ENCODE data around the gene LRP3.

DNA sequence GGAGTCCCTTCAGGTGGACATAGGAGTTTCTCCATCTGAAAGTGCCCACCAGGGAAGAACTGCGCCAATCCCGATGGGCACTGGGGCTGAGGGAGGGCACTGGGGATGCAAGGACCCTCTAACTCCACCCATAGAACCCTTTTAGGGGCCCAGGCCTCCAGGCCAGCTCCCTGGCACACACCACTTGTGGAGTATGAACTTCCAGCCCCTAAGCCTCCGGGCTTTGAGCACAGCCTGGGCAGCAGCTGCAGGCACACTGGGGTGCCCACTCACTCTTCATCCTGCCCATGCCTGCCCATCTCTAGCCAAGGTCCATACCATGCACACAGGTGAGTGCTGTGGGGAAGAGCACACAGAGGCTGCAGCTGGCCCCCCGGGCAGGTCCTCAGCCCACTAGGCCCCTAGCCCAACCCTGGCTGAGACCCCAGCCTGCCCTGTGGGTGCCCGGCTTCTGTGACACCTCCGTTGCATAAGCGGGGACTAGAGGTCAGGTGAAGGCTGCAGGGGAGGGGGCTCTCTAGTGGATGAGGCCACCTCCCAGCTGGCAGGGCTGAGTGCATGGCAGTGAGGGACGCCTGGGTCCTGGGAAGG lies 46.1 kb downstream of the LRP3 start:
- TF ChIP-seq GATA2 (IDR thresholded peaks at IDR 0.05; ENCODE audit: low read depth, low read length) (no peak), GATA3 (IDR thresholded peaks at IDR 0.05; ENCODE audit: low read depth, low read length) (no peak)

All from SH-SY5Y (cell line).